B cell (primary cell): ENCODE results near the gene GEMIN2. TPM values are rescaled to one million over a fixed set of nuclear protein-coding genes. Genes with fewer than 3 reads are reported as not detected.
A peak's percentile ranks its signal among the peaks of the same experiment; 100 is the strongest.

ENCODE experiments used
- ATAC-seq: fragments of 200-7000 bp; cut with Tn5 transposase; one replicate; pipeline ENCODE4 v1.10.0; 2021; ENCODE audit warnings: low read depth, mild to moderate bottlenecking, moderate number of reproducible peaks, moderate library complexity
- CTCF ChIA-PET: fragments of 350-600 bp; sonication (Branson Sonifier 250); formaldehyde crosslinking; loops from one replicate; lab custom pipeline; 2021; ENCODE audit warnings: antibody characterized with exemption, inconsistent platforms; lab: Charles Lee
- POLR2A ChIA-PET: fragments of 350-600 bp; sonication (Branson Sonifier 250); formaldehyde crosslinking; loops from one replicate; lab custom pipeline; 2021; ENCODE audit warnings: antibody characterized with exemption; lab: Charles Lee
- DNase-seq: peaks from one replicate; pipeline ENCODE4 v3.0.0; 2013
- H2AFZ ChIP-seq: 2 replicates; pipeline ENCODE4 v1.6.1; 2012; ENCODE audit warnings: mild to moderate bottlenecking, low read depth, low read length; ENCODE audit not compliant: insufficient read depth, poor library complexity, severe bottlenecking
- H3K27ac ChIP-seq, 2 donors: 1 replicate in 1 of 2; 2 replicates in 1 of 2; pipeline ENCODE4 v1.5.1; 2012 to 2013; ENCODE audit warnings: low read length in 2 of 2, mild to moderate bottlenecking in 2 of 2, moderate library complexity in 1 of 2
- H3K27me3 ChIP-seq, 4 experiments: fragments of 200-600 bp in 1 of 4; sonication (generic) in 1 of 4; replicated peaks in 1 of 4; 1 replicate in 2 of 4; 2 replicates in 2 of 4; pipeline versions ENCODE4 v1.6.1 to v1.7.0; 2013 to 2016; ENCODE audit warnings: low read length in 3 of 4, mild to moderate bottlenecking in 2 of 4, mixed read lengths in 1 of 4, moderate library complexity in 1 of 4; ENCODE audit not compliant: insufficient read depth in 4 of 4, control insufficient read depth in 3 of 4; ENCODE audit errors: control extremely low read depth in 1 of 4
- H3K36me3 ChIP-seq, 2 experiments: replicated peaks in 1 of 2; 1 replicate in 1 of 2; 2 replicates in 1 of 2; pipeline versions ENCODE4 v1.6.1 to v1.7.1; 2013; ENCODE audit warnings: low read length in 1 of 2; ENCODE audit not compliant: insufficient read depth in 2 of 2, control insufficient read depth in 1 of 2; ENCODE audit errors: control extremely low read depth in 1 of 2, extremely low read depth in 1 of 2
- H3K4me1 ChIP-seq, 2 donors: fragments of 200-600 bp in 1 of 2; sonication (generic) in 1 of 2; 1 replicate in 1 of 2; 2 replicates in 1 of 2; pipeline versions ENCODE4 v1.5.1 to v1.6.1; 2013 to 2017; ENCODE audit warnings: low read length in 2 of 2; ENCODE audit not compliant: control insufficient read depth in 2 of 2, insufficient read depth in 2 of 2
- H3K4me2 ChIP-seq: replicated peaks from 2 replicates; pipeline ENCODE3; 2012; ENCODE audit warnings: mild to moderate bottlenecking, low read depth, low read length; ENCODE audit not compliant: poor library complexity, severe bottlenecking
- H3K4me3 ChIP-seq, 5 experiments: fragments of 200-600 bp in 1 of 5; sonication (generic) in 1 of 5; 1 replicate in 3 of 5; 2 replicates in 2 of 5; pipeline versions ENCODE4 v1.5.1 to v1.7.0; 2011 to 2016; ENCODE audit warnings: low read length in 4 of 5, mild to moderate bottlenecking in 4 of 5, low read depth in 2 of 5, control low read depth in 1 of 5, moderate library complexity in 1 of 5; ENCODE audit not compliant: insufficient read depth in 1 of 5; ENCODE audit errors: control extremely low read depth in 1 of 5, extremely low read depth in 1 of 5
- H3K79me2 ChIP-seq: fragments of 200-600 bp; sonication (generic); one replicate; pipeline ENCODE4 v1.6.0; 2016; ENCODE audit warnings: low read length; ENCODE audit not compliant: control insufficient read depth, insufficient read depth
- H3K9ac ChIP-seq: fragments of 200-600 bp; sonication (generic); 2 replicates; pipeline ENCODE4 v1.6.1; 2017; ENCODE audit warnings: mild to moderate bottlenecking, low read length, moderate library complexity
- H3K9me3 ChIP-seq, 3 donors: one replicate each; pipeline versions ENCODE4 v1.6.1 to v1.7.1; 2013; ENCODE audit warnings: low read length in 2 of 3; ENCODE audit not compliant: control insufficient read depth in 2 of 3, insufficient read depth in 1 of 3; ENCODE audit errors: control extremely low read depth in 1 of 3
- H4K20me1 ChIP-seq: 2 replicates; pipeline ENCODE4 v1.6.0; 2012; ENCODE audit warnings: mild to moderate bottlenecking, low read length; ENCODE audit not compliant: insufficient read depth, control insufficient read depth, poor library complexity, severe bottlenecking
- H3K27ac Mint-ChIP-seq: one replicate; pipeline ENCODE4 v1.8.0; 2021; ENCODE audit warnings: mixed read lengths
- H3K27me3 Mint-ChIP-seq: one replicate; pipeline ENCODE4 v1.8.0; 2021; ENCODE audit warnings: mixed read lengths
- H3K4me1 Mint-ChIP-seq: one replicate; pipeline ENCODE4 v1.8.0; 2021; ENCODE audit warnings: mixed read lengths
- H3K4me3 Mint-ChIP-seq: one replicate; pipeline ENCODE4 v1.8.0; 2021; ENCODE audit warnings: mixed read lengths
- H3K9me3 Mint-ChIP-seq: one replicate; pipeline ENCODE4 v1.8.0; 2022; ENCODE audit warnings: mixed read lengths; ENCODE audit not compliant: insufficient read depth
- CTCF ChIP-seq: fragments of 200-600 bp; IDR thresholded peaks from one replicate; pipeline ENCODE4 v1.8.0; 2022; ENCODE audit warnings: antibody characterized with exemption, mild to moderate bottlenecking
- WGBS: methylation state at CpG from one replicate; pipeline ENCODE4 v1.1.5; 2013; ENCODE audit warnings: missing lambda C conversion rate; ENCODE audit not compliant: insufficient coverage; 5-methylcytosine and 5-hydroxymethylcytosine counted together
- intact Hi-C: fragments of 100-400 bp; cut with micrococcal nuclease; formaldehyde crosslinking; loops from one replicate; pipeline ENCODE4 v1.10.0; 2022
- polyA plus RNA-seq: library from polyadenylated mRNA; depleted of rRNA; stranded (reverse); fragments of >200 nt; gene quantifications from 2 replicates; pipeline ENCODE4 v1.2.3, GENCODE V29; 2012
- total RNA-seq, 2 donors: library from RNA; stranded (reverse); fragments of 120-200 nt in 1 of 2; gene quantifications; 1 replicate in 1 of 2; 2 replicates in 1 of 2; pipeline versions ENCODE4 v1.2.3 to v1.2.4, GENCODE V29; 2013 to 2022

Gene GEMIN2
- total and polyA plus RNA-seq, 2 donors (not counting 1 experiment from before 2014, with no cell fraction given), result 13.4 to 14.4 TPM

GRCh38 chr14:39175445-39176262, 61.5 kb downstream of the GEMIN2 start:
- Mint-ChIP-seq H3K4me1 (peaks cover 30% of the 10 kb centered on the region), H3K4me3 (peak overlapping the region; percentile 97), H3K9me3 (no peaks in the 10 kb centered on the region), H3K27ac (peak overlapping the region; percentile 99), H3K27me3 (no peaks in the 10 kb centered on the region)
- Histone ChIP-seq H3K27me3 (no peaks in the 10 kb centered on the region), H3K4me3 (peak overlapping the region; percentile 80 to 97 (median 85)), H3K4me2 (peak overlapping the region; percentile 90), H3K36me3 (peaks cover 17 to 41% of the 10 kb centered on the region in 2 experiments), H3K9ac (peak overlapping the region; percentile 99), H3K4me1 (peaks cover 15 to 24% of the 10 kb centered on the region in 2 donors), H3K9me3 (no peaks in the 10 kb centered on the region), H3K79me2 (peaks cover 27% of the 10 kb centered on the region), H4K20me1 (peaks cover 22% of the 10 kb centered on the region), H2AFZ (peak overlapping the region; percentile 84), H3K27ac (peak overlapping the region; percentile 89 to 95)
- no peak for DNase-seq
- intact Hi-C loops, result loop anchor here (1.0 kb wide), 4 partner anchors 61 to 257 kb away; partner anchors contain the start of genes FBXO33, GEMIN2 and SEC23A
- no peak for TF ChIP-seq CTCF
- 0% methylated on average over 30 of the region's 36 CpGs for WGBS
- POLR2A ChIA-PET, result interaction anchor here (0.5 to 1.3 kb wide), 8 partner anchors 33 to 257 kb away, joined by 3 to 13 read pairs (median 4); partner anchors contain the start of genes FBXO33, GEMIN2 and SEC23A
- ATAC-seq, result peak; percentile 16
- CTCF ChIA-PET, result interaction anchor here (1.4 kb wide), 1 partner anchor 62 kb away, joined by 4 read pairs; the partner anchor contains the start of gene GEMIN2
